Sciatic nerve (tissue), 2 donors: ENCODE results near the gene LRFN2. TPM values are rescaled to one million over a fixed set of nuclear protein-coding genes. Genes with fewer than 3 reads are reported as not detected.

Source experiments
- ATAC-seq: fragments of 200-7000 bp; cut with Tn5 transposase; one replicate; pipeline ENCODE4 v1.9.1; 2020; ENCODE audit warnings: mild to moderate bottlenecking, moderate library complexity
- DNase-seq: peaks from one replicate; pipeline ENCODE4 v3.0.0-alpha.2; 2020; ENCODE audit warnings: low spot score
- intact Hi-C: fragments of 100-400 bp; cut with DNase I; formaldehyde crosslinking; loops from one replicate; pipeline ENCODE4 v1.14.2; 2022
- total RNA-seq: library from RNA; stranded (reverse); fragmentation: NEBNext Ultra II Directional; extraction: Animal tissue kit (Norgen Biotek cat#: 25700); gene quantifications from one replicate; pipeline ENCODE4 v1.2.1, GENCODE V29; 2021
- donor health status: DM: no; HTN: no; CAD: no.
- donor health status: DM: no; HTN: no; CAD: no.

LRFN2 gene
- total RNA-seq, 1 donor from 2014 or later = 0.13 TPM

DNA sequence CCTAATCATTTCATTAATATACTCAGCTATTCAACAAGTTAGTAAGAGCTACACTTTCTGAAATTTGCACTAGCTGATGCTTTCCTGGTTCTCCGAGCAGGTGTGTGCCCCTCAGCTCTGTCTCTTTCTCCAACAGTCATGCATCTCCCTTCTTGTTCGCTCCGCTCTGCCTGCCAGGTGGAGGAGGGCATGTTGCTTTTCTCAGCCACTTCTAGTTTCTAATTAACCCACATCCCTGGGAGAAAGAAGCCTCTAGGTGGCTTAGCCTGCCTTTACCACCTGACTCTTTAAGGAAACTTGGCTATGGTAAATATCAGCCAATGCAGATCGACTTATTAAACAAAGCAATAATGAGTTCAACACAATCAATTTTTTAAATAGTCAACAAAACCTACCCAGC, 34.2 kb downstream of the LRFN2 start:
- no peak for ATAC-seq
- DNase-seq = no peak
- intact Hi-C loops = no loop called here

DNA sequence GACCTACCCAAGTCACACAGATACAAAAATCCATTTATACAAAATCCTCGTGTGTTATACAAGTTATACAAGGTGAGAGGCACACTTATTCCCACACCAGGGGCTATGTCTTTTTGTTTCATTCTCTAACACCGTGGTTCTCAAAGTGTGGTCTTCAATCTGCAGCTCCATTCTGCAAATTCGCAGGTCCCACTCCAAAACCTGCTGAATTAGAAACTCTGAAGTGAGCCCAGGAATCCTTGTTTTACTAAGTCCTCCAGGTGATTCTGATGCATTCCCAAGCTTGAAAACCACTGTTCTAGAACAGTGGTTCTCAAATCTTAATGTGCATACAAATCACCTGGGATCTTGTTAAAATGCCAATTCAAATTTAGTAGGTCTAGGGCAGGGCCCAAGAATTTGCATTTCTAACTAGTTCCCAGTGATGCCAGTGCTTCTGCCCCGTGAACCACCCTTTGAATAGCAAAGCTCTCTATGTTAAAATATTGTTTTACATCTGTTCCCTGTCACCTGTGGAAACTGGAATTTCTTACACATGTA, 35.1 kb downstream of the LRFN2 start:
- DNase-seq (no peak), ATAC-seq (no peak)
- intact Hi-C loops = no loop called here

DNA sequence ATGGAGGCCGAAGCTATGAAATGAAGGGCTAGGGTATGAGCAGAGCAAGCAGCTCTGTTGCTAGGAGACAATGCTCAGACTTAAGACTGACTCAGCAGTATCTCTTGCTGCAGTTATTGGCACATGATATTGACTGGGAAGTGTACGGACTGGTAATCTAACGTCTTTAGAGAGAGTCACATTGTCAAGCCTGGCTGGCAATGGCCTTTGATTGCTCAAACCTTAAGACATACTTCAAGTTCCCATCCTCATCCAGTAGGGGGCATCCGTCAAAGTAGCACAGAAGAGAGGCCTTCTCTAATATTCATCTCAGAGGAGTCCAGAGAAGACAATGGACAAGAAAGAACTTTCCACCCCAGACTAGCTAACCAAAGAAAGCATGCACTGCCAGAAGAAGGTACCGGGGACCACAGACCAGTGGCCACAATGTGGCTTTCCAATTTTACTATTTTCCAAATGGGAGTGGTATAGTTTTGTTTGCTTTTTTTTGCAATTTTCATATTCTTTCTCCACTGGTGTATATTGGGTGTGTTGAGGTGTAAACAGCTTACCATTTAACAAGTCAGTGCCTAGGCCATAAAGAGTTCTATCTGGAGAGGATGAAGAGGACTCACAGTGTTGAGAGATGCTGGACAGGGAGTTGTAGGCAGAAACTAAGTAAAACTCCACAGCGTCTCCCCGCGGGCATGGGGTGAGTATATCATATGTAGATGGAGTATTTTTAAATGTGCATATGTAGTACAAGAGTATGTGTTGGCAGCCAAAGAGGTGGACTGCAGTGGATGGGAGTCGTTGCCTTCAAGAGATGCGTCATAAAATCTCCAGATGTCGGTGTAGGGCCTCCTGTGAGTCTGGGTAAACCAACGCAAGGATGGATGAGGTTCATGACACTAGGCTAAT, 36.7 kb downstream of the LRFN2 start:
- ATAC-seq (no peak), DNase-seq (no peak)
- intact Hi-C loops = no loop called here

DNA sequence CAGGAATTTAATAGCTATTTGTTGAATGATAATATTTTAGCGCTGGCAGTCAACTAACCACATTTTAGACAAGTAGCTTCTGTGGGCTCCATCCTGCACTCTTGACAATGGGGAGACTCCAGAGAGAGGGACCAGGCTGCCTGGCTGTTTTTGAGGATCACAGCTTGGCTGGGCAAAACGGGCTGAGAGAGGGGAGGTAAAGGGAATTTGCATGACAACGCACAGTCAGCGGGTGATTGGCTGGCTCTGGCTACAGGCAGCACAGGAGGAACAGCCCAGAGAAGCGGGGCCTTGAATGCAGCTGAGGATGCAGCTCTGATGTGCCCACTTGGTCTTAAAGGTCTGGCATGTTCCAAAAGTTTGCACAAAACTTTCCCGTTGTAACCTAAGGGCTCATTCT, 41.2 kb downstream of the LRFN2 start:
- DNase-seq (no peak), ATAC-seq (no peak)
- intact Hi-C loops = no loop called here

DNA sequence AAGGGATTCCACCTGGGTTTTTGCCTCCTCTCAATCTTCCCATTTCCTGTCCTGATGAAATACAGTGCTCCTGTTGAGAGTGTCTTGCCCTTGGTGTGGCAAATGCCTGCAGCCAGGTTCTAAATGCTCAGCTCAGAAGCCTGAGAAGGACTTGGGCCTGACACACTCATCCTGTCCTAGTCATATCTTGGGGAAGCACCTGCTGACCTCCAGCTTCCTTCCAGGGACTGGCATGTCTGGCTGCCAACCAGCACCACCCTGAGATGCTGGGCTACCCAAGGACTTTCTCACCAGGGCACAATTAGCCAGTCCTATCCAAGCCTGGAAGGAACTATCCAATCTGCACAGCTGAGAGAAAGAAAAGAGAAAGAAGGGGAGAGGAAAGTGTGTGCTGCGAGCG, 43.4 kb downstream of the LRFN2 start:
- DNase-seq = no peak
- intact Hi-C loops = no loop called here
- ATAC-seq = no peak

DNA sequence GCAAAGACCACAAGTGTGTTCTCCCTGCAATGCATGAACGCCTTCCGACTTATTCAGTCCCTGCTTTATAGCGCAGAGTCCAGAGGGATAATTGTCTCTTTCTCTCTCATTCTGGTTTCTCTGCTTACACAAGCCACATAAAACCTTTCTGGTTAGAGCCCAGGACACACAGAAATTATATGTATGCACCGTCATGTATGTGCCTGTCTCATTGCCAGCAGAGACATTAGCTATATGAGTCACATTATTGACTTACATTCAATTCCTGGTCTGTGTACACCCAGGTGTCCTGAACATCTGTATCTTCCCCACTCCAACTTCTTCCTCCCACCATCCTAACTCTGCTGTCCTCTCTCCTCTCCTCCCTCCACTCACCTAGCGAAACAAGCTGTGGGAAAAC, 44.0 kb downstream of the LRFN2 start:
- DNase-seq = no peak
- no peak for ATAC-seq
- intact Hi-C loops = no loop called here

DNA sequence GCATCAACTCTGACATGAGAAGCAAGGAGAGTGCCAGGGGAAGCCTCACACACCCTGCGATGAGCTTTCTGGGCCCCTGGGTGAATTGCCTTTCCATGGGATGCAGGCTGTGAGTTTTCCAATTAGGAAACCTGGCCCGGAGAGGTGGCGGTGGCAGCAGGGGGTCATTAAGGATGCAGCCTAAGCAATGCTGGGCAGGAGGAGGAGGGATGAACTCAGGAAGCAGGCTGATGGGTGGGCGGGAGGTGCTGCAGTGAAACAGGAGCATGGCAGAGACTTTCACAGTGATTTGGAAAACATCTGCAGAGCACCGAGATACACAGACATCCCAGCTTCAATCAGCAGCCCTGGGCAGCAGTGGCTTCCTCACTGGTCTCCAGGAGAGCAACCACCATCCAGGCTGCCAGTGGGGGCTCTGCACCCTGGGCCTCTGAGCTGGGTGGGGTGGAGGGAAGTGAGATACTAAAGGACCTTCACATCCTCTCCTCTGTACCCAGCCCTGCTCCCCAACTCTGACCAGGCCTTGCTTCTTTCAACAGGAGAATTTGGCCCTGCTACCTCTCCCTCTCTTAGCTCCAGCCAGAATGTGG, 44.9 kb downstream of the LRFN2 start:
- DNase-seq = no peak
- no peak for ATAC-seq
- intact Hi-C loops = no loop called here

DNA sequence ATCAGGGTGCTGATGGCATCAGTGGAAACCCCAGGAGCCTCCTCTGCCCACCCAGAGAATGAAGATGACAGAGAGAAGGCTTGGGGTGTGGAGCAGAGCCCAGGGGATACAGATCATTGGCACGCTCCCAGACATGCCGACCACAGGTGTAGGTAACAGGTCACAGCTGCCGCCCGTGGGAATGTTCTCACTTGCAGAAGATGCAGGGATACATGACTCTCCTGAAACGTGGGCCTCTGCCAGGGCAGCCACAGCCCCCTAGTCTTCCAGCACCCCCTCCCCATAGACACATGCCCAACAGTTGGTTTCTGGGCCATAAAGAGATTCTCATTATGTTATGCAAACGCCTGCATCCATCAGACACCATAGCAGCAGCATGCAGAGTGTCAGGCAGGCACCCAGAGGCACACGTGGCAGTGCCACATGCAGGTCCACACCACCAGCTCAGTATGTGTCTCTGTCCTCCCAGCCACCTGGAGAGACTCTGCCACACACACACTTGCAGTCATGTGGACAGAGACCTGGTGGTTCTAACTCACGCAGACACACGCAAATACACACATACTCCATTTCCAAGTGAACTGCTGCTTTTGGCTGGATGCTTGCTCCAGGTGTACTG, 45.5 kb downstream of the LRFN2 start:
- intact Hi-C loops = no loop called here
- ATAC-seq = no peak
- DNase-seq = no peak

DNA sequence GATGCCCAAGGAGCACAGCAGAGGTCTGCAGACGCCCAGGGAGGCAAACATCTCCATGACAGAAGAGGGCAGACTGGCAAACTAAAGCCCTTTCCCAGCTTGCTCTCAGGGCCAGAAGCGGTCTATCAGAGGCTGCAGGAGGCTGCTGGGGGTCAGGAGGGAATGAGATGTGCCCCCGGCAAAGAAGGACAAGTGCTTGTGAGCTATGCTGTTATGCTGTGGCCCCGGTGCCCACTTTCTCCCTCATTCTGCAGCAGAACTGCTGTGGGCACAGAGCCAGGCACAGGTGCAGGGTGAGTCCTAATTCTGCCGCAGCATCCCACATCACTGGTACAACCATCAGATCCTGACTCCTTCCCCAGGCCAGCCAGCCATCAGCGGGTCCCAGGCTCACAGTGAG, 46.4 kb downstream of the LRFN2 start:
- intact Hi-C loops = no loop called here
- DNase-seq (no peak), ATAC-seq (no peak)

DNA sequence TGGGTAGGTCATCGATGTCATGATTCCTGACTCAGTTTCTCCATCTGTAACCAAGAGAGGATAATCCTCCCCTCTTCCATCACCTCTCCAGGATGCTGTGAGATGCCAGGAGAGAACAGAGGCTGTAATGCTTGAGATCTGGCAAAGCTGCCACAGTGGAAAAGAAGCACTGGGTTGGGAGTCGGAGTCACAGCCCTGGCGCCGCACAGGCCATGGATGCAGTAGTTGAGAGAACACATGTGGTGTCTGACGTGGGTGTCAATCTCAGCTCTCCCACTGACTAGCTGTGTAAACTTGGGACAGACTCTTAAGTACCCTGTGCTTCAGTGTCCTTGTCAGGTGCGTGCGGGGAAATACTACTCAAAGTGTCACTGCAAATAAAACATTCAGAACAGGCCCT, 47.3 kb downstream of the LRFN2 start:
- ATAC-seq (no peak), DNase-seq (no peak)
- intact Hi-C loops = no loop called here

DNA sequence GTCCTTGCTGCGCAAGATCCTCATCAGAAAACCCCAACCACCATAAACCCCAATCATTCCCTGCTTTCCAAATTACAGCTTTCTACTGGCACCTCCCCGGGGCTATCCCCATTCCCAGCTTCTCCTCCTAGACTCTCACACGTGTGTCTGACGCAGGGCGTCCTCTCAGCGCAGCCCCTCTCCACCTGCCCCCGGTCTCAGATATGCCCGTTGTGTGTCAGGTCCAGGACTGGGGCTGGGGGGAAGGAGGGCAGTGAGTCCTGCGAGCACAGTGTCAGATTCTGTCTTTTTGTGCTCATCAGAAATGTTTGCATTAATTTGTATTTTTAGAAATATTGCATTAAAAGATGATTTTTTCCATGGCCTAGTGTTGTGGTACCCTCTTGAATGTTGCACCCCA, 48.6 kb downstream of the LRFN2 start:
- DNase-seq (no peak), ATAC-seq (no peak)
- intact Hi-C loops = no loop called here

DNA sequence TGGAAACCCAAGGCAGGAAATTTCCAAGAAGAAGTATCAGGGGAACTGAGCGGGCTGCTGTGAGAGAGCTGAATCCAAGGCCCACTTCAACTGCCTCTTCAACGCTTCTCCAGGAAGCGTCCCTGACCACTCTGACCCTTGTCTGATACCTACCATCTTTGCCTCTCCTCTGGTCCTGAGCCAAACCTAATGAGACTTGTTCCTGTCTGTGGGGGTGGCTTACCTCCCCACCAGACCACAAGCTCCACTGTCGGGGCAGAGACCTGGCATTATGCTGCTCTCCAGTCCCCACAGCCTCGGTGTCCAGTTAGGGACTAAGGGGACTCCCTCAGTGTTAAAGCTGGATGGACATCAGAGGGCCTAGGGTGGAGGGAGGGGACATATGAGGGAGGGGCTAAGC, 49.7 kb downstream of the LRFN2 start:
- no peak for DNase-seq
- no peak for ATAC-seq
- intact Hi-C loops = no loop called here

DNA sequence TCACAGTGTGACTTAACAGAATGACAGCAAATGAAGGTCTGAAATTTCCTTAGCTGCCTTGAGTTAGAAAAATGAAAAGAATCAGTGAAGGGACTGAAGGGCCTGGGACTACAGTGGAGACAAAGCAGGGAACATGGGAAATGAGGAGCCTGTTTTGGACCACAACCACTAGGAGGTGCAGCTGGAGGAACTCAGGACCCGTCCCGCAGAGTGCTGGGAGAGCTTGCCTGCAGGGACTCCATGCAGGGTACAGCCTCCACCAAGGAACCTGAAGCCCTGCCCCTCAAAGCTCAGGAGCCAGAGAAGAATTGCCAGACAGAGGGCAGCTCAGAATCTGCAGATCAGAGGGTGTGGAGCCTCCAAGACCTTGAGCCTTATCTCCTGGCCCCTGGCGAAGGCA, 50.7 kb downstream of the LRFN2 start:
- intact Hi-C loops = no loop called here
- DNase-seq (no peak), ATAC-seq (no peak)

DNA sequence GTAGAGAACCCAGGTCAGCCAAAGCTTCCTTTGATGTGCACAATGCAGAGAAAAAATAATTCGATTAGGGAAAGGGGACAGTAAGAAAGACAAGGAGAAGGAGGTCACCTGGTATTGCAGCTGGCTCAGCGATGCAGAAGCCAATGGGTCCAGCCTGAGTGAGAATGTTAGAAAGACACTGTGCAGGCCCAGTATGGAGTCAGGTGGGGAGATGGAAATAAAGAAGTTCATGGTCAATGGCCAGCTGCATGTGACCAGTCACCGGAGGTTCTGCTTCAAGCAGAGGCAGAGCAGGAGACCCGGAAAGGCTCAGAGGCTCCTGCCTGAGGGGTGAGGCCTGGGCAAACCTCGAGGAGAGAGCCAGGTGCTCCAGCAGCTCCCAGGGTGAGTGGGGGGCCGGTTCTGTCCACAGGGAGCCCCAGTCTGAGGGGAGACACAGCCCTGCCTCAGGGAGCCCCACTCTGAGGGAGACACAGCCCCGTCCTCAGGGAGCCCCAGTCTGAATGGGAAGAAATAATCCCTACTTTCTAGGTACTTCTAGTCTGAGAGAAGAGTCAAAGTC, 51.3 kb downstream of the LRFN2 start:
- no peak for ATAC-seq
- intact Hi-C loops = no loop called here
- no peak for DNase-seq

DNA sequence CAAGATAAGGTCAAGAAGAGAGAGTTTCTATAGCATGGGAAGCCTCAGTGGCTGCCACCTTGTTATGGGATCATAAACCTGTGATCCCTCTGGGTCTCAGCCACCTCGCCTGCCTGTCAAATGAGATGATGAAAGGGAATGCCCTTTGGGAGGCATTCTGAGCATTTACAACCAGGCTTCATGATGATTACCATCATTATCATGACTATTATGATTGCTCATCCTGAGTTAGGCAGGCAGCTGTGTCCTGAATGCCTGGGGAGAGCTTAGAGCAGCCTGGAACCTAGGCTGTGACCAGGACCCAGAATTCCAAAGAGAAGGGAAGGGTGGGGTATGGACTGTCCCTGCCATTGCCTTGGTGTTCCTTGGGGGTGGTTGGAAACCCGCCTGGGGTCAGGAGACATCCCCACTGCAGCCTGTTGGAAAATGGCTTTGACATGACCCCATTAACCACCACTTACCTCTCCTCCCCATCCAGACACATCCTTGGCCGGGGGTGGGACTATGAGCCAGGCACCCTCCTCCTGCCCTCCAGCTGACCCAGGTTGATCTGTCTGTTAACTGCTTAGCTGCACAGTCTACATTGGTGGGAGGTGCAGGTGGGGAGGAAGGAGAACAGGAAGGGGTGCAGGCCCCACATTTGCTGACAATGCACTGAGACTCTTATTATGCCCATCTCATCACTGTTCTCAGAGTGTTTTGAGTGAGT, 51.9 kb downstream of the LRFN2 start:
- ATAC-seq (no peak), DNase-seq (no peak)
- intact Hi-C loops = no loop called here

DNA sequence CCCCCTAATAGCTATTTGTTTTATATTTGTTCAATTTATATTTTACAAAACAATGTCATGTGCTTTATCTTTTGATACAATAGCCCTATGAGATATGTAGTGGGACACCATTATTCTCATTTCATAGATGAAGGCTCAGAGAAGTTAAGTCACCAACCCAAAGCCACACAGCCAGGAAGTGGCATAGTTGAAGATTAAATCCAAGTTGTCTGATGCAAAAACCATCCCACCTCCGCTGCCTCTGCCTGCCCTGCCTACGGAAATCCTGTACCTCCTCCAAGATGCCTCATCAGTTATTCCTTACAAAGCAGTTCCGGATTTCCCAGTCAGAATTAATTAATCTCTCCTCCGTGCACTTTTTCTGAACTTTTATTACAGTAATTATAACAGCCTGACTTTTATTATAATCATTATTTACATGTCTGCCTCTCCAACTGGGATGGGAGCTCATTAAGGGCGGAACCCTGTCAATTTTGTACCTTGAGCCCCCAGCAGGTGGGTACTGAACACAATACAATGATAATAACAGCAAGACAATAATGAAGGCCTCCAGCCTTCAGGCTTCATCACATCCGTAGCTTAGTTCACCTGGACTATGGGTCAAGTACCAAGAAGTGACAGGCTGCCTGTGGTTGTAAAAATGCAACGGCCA, 54.7 kb downstream of the LRFN2 start:
- intact Hi-C loops = no loop called here
- no peak for ATAC-seq
- no peak for DNase-seq

DNA sequence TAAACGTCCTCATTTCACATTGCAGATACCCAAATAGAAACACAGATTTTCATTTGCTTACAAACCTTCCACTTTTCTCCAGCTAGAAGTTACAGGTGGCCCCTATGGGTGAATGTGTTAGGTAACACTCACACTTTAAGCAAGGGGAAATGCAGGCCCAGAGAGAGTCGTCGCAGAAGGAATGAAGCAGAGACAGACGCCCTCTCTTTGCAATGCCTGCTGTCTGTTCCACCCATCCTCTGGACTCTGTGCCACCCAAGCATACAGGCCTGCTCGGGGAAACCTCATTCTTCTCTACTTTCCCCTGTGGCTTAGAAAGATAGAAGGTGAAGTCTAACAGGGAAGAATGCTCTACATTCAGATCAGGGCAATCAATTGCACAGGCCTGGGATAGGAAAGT, 57.2 kb downstream of the LRFN2 start:
- ATAC-seq (no peak), DNase-seq (no peak)
- intact Hi-C loops = no loop called here

DNA sequence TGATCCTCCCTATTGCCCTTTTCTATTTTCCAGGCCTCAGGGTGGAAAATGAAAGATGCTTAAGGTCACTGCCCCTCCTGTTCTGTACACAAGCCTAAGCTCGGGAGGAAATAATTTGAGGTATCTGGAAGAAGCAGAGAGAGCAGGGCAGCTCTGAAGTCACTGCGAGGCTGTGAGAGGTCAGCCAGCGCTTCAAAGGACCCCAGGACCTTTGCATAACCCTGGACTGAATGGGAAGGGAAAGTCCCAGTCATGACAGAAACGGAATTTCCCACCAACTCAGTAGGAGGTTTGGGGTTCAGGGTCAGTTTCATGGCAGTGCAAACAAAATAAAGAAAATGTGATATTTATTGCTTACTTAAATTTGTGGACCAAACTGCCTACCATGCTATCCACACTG, 58.1 kb downstream of the LRFN2 start:
- DNase-seq (no peak), ATAC-seq (no peak)
- intact Hi-C loops = no loop called here

DNA sequence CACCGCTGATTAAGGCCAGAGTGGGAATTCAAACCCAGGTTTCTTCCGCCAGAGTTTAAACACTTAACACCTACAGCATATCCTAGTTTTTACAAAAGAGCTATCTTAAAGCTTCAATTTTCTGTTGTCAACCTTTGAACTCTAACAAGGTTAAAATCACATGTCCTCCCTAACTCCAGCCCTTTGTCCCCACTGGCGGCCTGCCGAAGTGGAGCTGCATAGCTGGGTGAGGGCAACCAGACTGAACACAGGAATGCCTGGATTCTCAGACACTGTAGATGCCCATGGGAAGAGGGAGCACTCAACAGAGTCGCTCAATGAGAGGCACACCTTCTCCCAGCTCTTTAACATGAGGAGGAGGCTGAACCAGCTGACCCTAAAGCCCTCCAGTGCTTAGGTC, 59.1 kb downstream of the LRFN2 start:
- no peak for ATAC-seq
- intact Hi-C loops = no loop called here
- DNase-seq = no peak
